GM23338 (cell line): ENCODE measurements around the gene OR10P1. TPM values are rescaled to one million over a fixed set of nuclear protein-coding genes. Genes with fewer than 3 reads are reported as not detected.

Experiments used
- CREB1 ChIP-seq: fragments of 250-450 bp; sonication (Bioruptor Pico); IDR thresholded peaks from 2 replicates; pipeline ENCODE4 v1.5.0; 2020; ENCODE audit warnings: low read depth, mild to moderate bottlenecking, moderate library complexity
- EZH2 ChIP-seq: fragments of 200-600 bp; sonication (generic); IDR thresholded peaks from one replicate; pipeline ENCODE4 v1.8.0; 2017; ENCODE audit warnings: antibody characterized with exemption, mild to moderate bottlenecking, low read depth; ENCODE audit not compliant: unreplicated experiment
- EZH2phosphoT487 ChIP-seq: fragments of 200-600 bp; sonication (generic); IDR thresholded peaks from one replicate; pipeline ENCODE4 v1.8.1; 2018; ENCODE audit warnings: antibody characterized with exemption; ENCODE audit not compliant: unreplicated experiment
- JUNB ChIP-seq: IDR thresholded peaks from one replicate; pipeline ENCODE4 v1.6.1; 2016; ENCODE audit warnings: antibody characterized with exemption; ENCODE audit not compliant: unreplicated experiment
- NANOG ChIP-seq: IDR thresholded peaks from 2 replicates; pipeline ENCODE4 v1.6.1; 2016; ENCODE audit warnings: antibody characterized with exemption, borderline replicate concordance
- POLR2AphosphoS5 ChIP-seq: IDR thresholded peaks from 2 replicates; pipeline ENCODE4 v1.6.1; 2016; ENCODE audit warnings: antibody characterized with exemption, low read depth
- STAT1 ChIP-seq: IDR thresholded peaks from one replicate; pipeline ENCODE4 v1.6.1; 2016; ENCODE audit warnings: antibody characterized with exemption; ENCODE audit not compliant: unreplicated experiment
- polyA plus RNA-seq: library from polyadenylated mRNA; unstranded; fragments of >200 nt; fragmentation: Nextera tagmentation; extraction: Ambion mirVana; gene quantifications from 2 replicates; pipeline ENCODE4 v1.2.1, GENCODE V29; 2016
- total RNA-seq: library from RNA; depleted of rRNA; stranded (reverse); fragments of >200 nt; shearing (Covaris generic); gene quantifications from 2 replicates; pipeline ENCODE4 v1.2.3, GENCODE V29; 2014
- TF ChIP-seq, protein P1 (sequence below): fragments of 250-450 bp; sonication (Bioruptor Pico); IDR thresholded peaks from 2 replicates; pipeline ENCODE4 v1.5.0; 2020; ENCODE audit warnings: mild to moderate bottlenecking, moderate library complexity
- TF ChIP-seq, protein P2 (sequence below): IDR thresholded peaks from one replicate; pipeline ENCODE4 v1.6.1; 2018; ENCODE audit warnings: antibody characterized with exemption; ENCODE audit not compliant: unreplicated experiment

OR10P1 gene
- total and polyA plus RNA-seq, 2 experiments from 2014 or later, result not detected

- TF ChIP-seq, protein P1, sequence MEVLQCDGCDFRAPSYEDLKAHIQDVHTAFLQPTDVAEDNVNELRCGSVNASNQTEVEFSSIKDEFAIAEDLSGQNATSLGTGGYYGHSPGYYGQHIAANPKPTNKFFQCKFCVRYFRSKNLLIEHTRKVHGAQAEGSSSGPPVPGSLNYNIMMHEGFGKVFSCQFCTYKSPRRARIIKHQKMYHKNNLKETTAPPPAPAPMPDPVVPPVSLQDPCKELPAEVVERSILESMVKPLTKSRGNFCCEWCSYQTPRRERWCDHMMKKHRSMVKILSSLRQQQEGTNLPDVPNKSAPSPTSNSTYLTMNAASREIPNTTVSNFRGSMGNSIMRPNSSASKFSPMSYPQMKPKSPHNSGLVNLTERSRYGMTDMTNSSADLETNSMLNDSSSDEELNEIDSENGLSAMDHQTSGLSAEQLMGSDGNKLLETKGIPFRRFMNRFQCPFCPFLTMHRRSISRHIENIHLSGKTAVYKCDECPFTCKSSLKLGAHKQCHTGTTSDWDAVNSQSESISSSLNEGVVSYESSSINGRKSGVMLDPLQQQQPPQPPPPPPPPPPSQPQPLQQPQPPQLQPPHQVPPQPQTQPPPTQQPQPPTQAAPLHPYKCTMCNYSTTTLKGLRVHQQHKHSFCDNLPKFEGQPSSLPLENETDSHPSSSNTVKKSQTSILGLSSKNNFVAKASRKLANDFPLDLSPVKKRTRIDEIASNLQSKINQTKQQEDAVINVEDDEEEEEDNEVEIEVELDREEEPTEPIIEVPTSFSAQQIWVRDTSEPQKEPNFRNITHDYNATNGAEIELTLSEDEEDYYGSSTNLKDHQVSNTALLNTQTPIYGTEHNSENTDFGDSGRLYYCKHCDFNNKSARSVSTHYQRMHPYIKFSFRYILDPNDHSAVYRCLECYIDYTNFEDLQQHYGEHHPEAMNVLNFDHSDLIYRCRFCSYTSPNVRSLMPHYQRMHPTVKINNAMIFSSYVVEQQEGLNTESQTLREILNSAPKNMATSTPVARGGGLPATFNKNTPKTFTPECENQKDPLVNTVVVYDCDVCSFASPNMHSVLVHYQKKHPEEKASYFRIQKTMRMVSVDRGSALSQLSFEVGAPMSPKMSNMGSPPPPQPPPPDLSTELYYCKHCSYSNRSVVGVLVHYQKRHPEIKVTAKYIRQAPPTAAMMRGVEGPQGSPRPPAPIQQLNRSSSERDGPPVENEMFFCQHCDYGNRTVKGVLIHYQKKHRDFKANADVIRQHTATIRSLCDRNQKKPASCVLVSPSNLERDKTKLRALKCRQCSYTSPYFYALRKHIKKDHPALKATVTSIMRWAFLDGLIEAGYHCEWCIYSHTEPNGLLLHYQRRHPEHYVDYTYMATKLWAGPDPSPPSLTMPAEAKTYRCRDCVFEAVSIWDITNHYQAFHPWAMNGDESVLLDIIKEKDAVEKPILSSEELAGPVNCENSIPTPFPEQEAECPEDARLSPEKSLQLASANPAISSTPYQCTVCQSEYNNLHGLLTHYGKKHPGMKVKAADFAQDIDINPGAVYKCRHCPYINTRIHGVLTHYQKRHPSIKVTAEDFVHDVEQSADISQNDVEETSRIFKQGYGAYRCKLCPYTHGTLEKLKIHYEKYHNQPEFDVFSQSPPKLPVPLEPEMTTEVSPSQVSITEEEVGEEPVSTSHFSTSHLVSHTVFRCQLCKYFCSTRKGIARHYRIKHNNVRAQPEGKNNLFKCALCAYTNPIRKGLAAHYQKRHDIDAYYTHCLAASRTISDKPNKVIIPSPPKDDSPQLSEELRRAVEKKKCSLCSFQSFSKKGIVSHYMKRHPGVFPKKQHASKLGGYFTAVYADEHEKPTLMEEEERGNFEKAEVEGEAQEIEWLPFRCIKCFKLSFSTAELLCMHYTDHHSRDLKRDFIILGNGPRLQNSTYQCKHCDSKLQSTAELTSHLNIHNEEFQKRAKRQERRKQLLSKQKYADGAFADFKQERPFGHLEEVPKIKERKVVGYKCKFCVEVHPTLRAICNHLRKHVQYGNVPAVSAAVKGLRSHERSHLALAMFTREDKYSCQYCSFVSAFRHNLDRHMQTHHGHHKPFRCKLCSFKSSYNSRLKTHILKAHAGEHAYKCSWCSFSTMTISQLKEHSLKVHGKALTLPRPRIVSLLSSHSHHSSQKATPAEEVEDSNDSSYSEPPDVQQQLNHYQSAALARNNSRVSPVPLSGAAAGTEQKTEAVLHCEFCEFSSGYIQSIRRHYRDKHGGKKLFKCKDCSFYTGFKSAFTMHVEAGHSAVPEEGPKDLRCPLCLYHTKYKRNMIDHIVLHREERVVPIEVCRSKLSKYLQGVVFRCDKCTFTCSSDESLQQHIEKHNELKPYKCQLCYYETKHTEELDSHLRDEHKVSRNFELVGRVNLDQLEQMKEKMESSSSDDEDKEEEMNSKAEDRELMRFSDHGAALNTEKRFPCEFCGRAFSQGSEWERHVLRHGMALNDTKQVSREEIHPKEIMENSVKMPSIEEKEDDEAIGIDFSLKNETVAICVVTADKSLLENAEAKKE (CRISPR knock-in tag), result no peak
- TF ChIP-seq STAT1 (no peak), NANOG (no peak), JUNB (no peak), POLR2AphosphoS5 (no peak), EZH2phosphoT487 (no peak), EZH2 (no peak), CREB1 (CRISPR knock-in tag) (no peak)
- TF ChIP-seq, protein P2, sequence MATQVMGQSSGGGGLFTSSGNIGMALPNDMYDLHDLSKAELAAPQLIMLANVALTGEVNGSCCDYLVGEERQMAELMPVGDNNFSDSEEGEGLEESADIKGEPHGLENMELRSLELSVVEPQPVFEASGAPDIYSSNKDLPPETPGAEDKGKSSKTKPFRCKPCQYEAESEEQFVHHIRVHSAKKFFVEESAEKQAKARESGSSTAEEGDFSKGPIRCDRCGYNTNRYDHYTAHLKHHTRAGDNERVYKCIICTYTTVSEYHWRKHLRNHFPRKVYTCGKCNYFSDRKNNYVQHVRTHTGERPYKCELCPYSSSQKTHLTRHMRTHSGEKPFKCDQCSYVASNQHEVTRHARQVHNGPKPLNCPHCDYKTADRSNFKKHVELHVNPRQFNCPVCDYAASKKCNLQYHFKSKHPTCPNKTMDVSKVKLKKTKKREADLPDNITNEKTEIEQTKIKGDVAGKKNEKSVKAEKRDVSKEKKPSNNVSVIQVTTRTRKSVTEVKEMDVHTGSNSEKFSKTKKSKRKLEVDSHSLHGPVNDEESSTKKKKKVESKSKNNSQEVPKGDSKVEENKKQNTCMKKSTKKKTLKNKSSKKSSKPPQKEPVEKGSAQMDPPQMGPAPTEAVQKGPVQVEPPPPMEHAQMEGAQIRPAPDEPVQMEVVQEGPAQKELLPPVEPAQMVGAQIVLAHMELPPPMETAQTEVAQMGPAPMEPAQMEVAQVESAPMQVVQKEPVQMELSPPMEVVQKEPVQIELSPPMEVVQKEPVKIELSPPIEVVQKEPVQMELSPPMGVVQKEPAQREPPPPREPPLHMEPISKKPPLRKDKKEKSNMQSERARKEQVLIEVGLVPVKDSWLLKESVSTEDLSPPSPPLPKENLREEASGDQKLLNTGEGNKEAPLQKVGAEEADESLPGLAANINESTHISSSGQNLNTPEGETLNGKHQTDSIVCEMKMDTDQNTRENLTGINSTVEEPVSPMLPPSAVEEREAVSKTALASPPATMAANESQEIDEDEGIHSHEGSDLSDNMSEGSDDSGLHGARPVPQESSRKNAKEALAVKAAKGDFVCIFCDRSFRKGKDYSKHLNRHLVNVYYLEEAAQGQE, result no peak
Observed at GRCh38 chr12:55676707-55677106, 40.0 kb downstream of the OR10P1 start (continued).
